Adrenal gland (tissue), 12 donors: ENCODE data around the gene SRRM2. TPM values are rescaled to one million over a fixed set of nuclear protein-coding genes. Genes with fewer than 3 reads are reported as not detected.

Experiments used
- DNase-seq, 7 donors: peaks; one replicate each; pipeline ENCODE4 v3.0.0-alpha.2; 2019 to 2020
- H3K27ac ChIP-seq, 5 donors: fragments of 200-600 bp; sonication (generic) in 4 of 5; 1 replicate in 3 of 5; 2 replicates in 2 of 5; pipeline versions ENCODE4 v1.5.1 to v1.8.0; 2016 to 2020; ENCODE audit warnings: mild to moderate bottlenecking in 1 of 5
- H3K27me3 ChIP-seq: fragments of 200-600 bp; 2 replicates; pipeline ENCODE4 v1.8.0; 2021
- H3K36me3 ChIP-seq, 2 donors: fragments of 200-600 bp; replicated peaks in 1 of 2; 1 replicate in 1 of 2; 2 replicates in 1 of 2; pipeline versions ENCODE4 v1.5.1 to v1.8.0; 2018 to 2022
- H3K4me1 ChIP-seq, 2 donors: fragments of 200-600 bp; replicated peaks in 1 of 2; 1 replicate in 1 of 2; 2 replicates in 1 of 2; pipeline versions ENCODE4 v1.5.1 to v1.8.0; 2018 to 2021
- H3K4me3 ChIP-seq, 4 donors: fragments of 200-600 bp; sonication (generic) in 3 of 4; one replicate each; pipeline ENCODE4 v1.5.1; 2016 to 2018
- H3K9me3 ChIP-seq, 3 donors: fragments of 200-600 bp; sonication (generic) in 1 of 3; replicated peaks in 1 of 3; 1 replicate in 2 of 3; 2 replicates in 1 of 3; pipeline versions ENCODE4 v1.5.1 to v1.8.0; 2016 to 2021
- CTCF ChIP-seq, 6 experiments: fragments of 450-650 bp in 4 of 6; fragments of 200-600 bp in 2 of 6; sonication (generic) in 1 of 6; IDR thresholded peaks; 1 replicate in 5 of 6; 2 replicates in 1 of 6; pipeline versions ENCODE4 v1.5.1 to v1.8.0; 2016 to 2021; ENCODE audit warnings: antibody characterized with exemption in 6 of 6, mild to moderate bottlenecking in 2 of 6, moderate library complexity in 1 of 6
- POLR2A ChIP-seq, 2 donors: fragments of 450-650 bp; IDR thresholded peaks; one replicate each; pipeline ENCODE4 v1.6.1; 2017; ENCODE audit warnings: antibody characterized with exemption in 2 of 2, mild to moderate bottlenecking in 2 of 2, moderate library complexity in 1 of 2
- WGBS, 4 donors: extraction: QIAGEN DNeasy Blood & Tissue Kit in 2 of 4; methylation state at CpG; one replicate each; pipeline versions ENCODE4 v1.1.5 to v1.1.7; 2013 to 2017; 5-methylcytosine and 5-hydroxymethylcytosine counted together
- intact Hi-C, 2 donors: fragments of 100-400 bp; cut with DNase I; formaldehyde crosslinking; loops; one replicate each; pipeline versions ENCODE4 v1.14.1 to v1.15.0; 2022 to 2023
- polyA plus RNA-seq, 3 donors: library from polyadenylated mRNA; stranded (reverse); fragments of 200-250 nt in 2 of 3; fragments of 350-450 nt in 1 of 3; fragmentation: Illumina TruSeq in 1 of 3; extraction: RNeasy Lipid Tissue Mini Kit (QIAGEN cat#74804) in 1 of 3; gene quantifications; one replicate each; pipeline ENCODE4 v1.2.3, GENCODE V29; 2013 to 2014
- total RNA-seq, 9 donors: library from RNA; depleted of rRNA in 4 of 9; stranded (reverse); fragments of >200 nt in 4 of 9; fragments of 120-200 nt in 1 of 9; fragmentation: NEBNext Ultra II Directional in 1 of 9; extraction: Animal tissue kit (Norgen Biotek cat#: 25700) in 1 of 9; gene quantifications; one replicate each; pipeline versions ENCODE4 v1.1.0 to v1.2.4, GENCODE V29; 2013 to 2023
- donor health status: healthy with polysubstance abuse.
- donor health status: Bipolar disorder and iron deficiency.
- donor health status: DM: yes; HTN: yes; CAD: no.
- donor health status: DM: no; HTN: no; CAD: no.
- donor health status: DM: no; HTN: no; CAD: no.
- donor health status: DM: yes; HTN: yes; CAD: no.

SRRM2 gene
- total and polyA plus RNA-seq, 12 donors, result 81.7 to 3,120 (median 328) TPM

GRCh38 chr16:2761886-2762583 lies 9.6 kb downstream of the SRRM2 start:
- DNase-seq, result no peak
- Histone ChIP-seq H3K9me3 (no peaks in the 10 kb centered on the region), H3K36me3 (peaks cover 0 to 99% of the 10 kb centered on the region in 2 donors), H3K4me1 (peaks cover 0 to 3% of the 10 kb centered on the region in 2 donors), H3K4me3 (no peak overlapping the region), H3K27ac (no peak overlapping the region), H3K27me3 (no peaks in the 10 kb centered on the region)
- TF ChIP-seq POLR2A (IDR thresholded peaks at IDR 0.05), result no peak
- no peak for TF ChIP-seq CTCF (IDR thresholded peaks at IDR 0.05)
- intact Hi-C loops, result no loop called here
- WGBS, 4 donors, result 97 to 99% (median 97%) methylated on average over 31 to 42 of the region's 42 CpGs

GRCh38 chr16:2762711-2763110 lies 10.3 kb downstream of the SRRM2 start:
- no peak for DNase-seq
- H3K36me3 ChIP-seq, result peaks cover 0 to 99% of the 10 kb centered on the region in 2 donors
- 86 to 99% (median 97%) methylated on average over 12 to 13 of the region's 13 CpGs for WGBS, 4 donors
- TF ChIP-seq CTCF (IDR thresholded peaks at IDR 0.05) (no peak), POLR2A (IDR thresholded peaks at IDR 0.05) (no peak)
- no peaks in the 10 kb centered on the region for H3K9me3 ChIP-seq
- no peaks in the 10 kb centered on the region for H3K27me3 ChIP-seq
- H3K4me3 ChIP-seq, result no peak overlapping the region
- H3K4me1 ChIP-seq, result peaks cover 5 to 8% of the 10 kb centered on the region in 2 donors
- intact Hi-C loops, result no loop called here
- no peak overlapping the region for H3K27ac ChIP-seq

- intact Hi-C loops, result no loop called here
- no peak for DNase-seq
- Histone ChIP-seq H3K4me3 (no peak overlapping the region), H3K4me1 (peaks cover 9 to 11% of the 10 kb centered on the region in 2 donors), H3K27ac (no peak overlapping the region), H3K27me3 (no peaks in the 10 kb centered on the region), H3K9me3 (no peaks in the 10 kb centered on the region), H3K36me3 (peaks cover 0 to 99% of the 10 kb centered on the region in 2 donors)
- TF ChIP-seq POLR2A (IDR thresholded peaks at IDR 0.05) (no peak), CTCF (IDR thresholded peaks at IDR 0.05) (no peak)
- 93 to 98% (median 98%) methylated on average over 5 to 6 of the region's 6 CpGs for WGBS, 4 donors
These were observed 10.7 kb downstream of the SRRM2 start for GRCh38 chr16:2763173-2763572.

GRCh38 chr16:2764718-2765117 lies 12.3 kb downstream of the SRRM2 start:
- no peak overlapping the region for H3K4me3 ChIP-seq
- 94 to 97% (median 96%) methylated on average over 9 of the region's 9 CpGs for WGBS, 4 donors
- H3K36me3 ChIP-seq, result peaks cover 0 to 99% of the 10 kb centered on the region in 2 donors
- peaks cover 16 to 18% of the 10 kb centered on the region in 2 donors for H3K4me1 ChIP-seq
- intact Hi-C loops, result no loop called here
- TF ChIP-seq CTCF (IDR thresholded peaks at IDR 0.05), result no peak
- no peak for TF ChIP-seq POLR2A (IDR thresholded peaks at IDR 0.05)
- H3K27ac ChIP-seq, result peak overlapping the region in 1 of 5 donors; percentile 6
- H3K9me3 ChIP-seq, result no peaks in the 10 kb centered on the region
- DNase-seq, result no peak
- no peaks in the 10 kb centered on the region for H3K27me3 ChIP-seq
